MCF 10A (cell line): Measurements from ENCODE around the gene B9D2. TPM values are rescaled to one million over a fixed set of nuclear protein-coding genes. Genes with fewer than 3 reads are reported as not detected.
A peak's percentile ranks its signal among the peaks of the same experiment; 100 is the strongest.

Experiments used
- BruUV-seq: library from RNA; stranded (reverse); fragments of 400-500 nt; replicated peaks from 2 replicates; lab custom pipeline; 2021; lab: Mats Ljungman, UMichigan
- CTCF ChIA-PET: fragments of 300-600 bp; sonication (Branson Sonifier 250); formaldehyde crosslinking; extraction: SDS; loops from one replicate; lab custom pipeline; 2021; ENCODE audit warnings: antibody characterized with exemption, inconsistent platforms; lab: Yijun Ruan, JAX
- POLR2A ChIA-PET: fragments of 300-600, 350-650 bp; sonication (Branson Sonifier 250); formaldehyde crosslinking; extraction: SDS; loops from one replicate; lab custom pipeline; 2020; ENCODE audit warnings: antibody characterized with exemption, inconsistent platforms; lab: Yijun Ruan, JAX
- DNase-seq: peaks from one replicate; pipeline ENCODE4 v3.0.0-alpha.2; 2018; ENCODE audit not compliant: unreplicated experiment
- H3K27ac Mint-ChIP-seq: one replicate; pipeline ENCODE4 v1.8.0; 2022; ENCODE audit warnings: mild to moderate bottlenecking, low read depth, mixed read lengths; ENCODE audit not compliant: unreplicated experiment
- H3K27me3 Mint-ChIP-seq: one replicate; pipeline ENCODE4 v1.8.0; 2022; ENCODE audit warnings: mixed read lengths; ENCODE audit not compliant: insufficient read depth, unreplicated experiment
- H3K36me3 Mint-ChIP-seq: one replicate; pipeline ENCODE4 v1.8.0; 2022; ENCODE audit warnings: mild to moderate bottlenecking, moderate library complexity, mixed read lengths; ENCODE audit not compliant: insufficient read depth, unreplicated experiment
- H3K4me1 Mint-ChIP-seq: one replicate; pipeline ENCODE4 v1.8.0; 2022; ENCODE audit warnings: mixed read lengths; ENCODE audit not compliant: insufficient read depth, unreplicated experiment
- H3K4me3 Mint-ChIP-seq: one replicate; pipeline ENCODE4 v1.8.0; 2022; ENCODE audit warnings: mild to moderate bottlenecking, moderate library complexity, mixed read lengths; ENCODE audit not compliant: unreplicated experiment
- H3K9me3 Mint-ChIP-seq: one replicate; pipeline ENCODE4 v1.8.0; 2022; ENCODE audit warnings: mixed read lengths; ENCODE audit not compliant: unreplicated experiment
- intact Hi-C: fragments of 100-400 bp; cut with micrococcal nuclease; formaldehyde crosslinking; loops from 2 replicates; pipeline ENCODE4 v1.14.1; 2022
- total RNA-seq: library from RNA; stranded (reverse); gene quantifications from 2 replicates; pipeline ENCODE4 v1.2.3, GENCODE V29; 2022
- TF ChIP-seq, protein P1 (sequence below): fragments of 200-600 bp; IDR thresholded peaks from one replicate; pipeline ENCODE4 v1.8.0; 2022; ENCODE audit warnings: antibody characterized with exemption, mild to moderate bottlenecking; ENCODE audit not compliant: unreplicated experiment

B9D2 gene
- total RNA-seq, 1 experiment from 2014 or later, result 5.7 TPM

DNA sequence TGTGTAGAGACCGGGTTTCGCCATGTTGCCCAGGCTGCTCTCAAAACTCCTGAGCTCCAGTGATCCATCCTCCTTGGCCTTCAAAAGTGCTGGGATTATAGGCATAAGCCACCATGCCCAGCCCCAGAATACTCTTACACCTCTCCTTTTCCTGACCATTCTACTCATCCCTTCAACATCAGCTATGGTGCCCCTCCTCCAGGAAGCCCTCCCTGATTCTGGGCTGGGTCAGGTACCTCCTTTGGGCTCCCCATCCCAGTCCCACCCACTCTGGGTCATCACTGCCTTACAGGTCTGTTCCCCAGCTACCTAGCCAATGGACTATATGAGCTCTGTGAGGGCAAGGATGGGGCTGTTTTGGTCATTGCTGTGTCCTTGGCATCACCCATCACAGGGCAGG lies 19.8 kb downstream of the B9D2 start:
- Mint-ChIP-seq H3K27ac (no peak overlapping the region), H3K36me3 (peaks cover 66% of the 10 kb centered on the region), H3K4me3 (no peak overlapping the region), H3K9me3 (no peaks in the 10 kb centered on the region), H3K27me3 (no peaks in the 10 kb centered on the region), H3K4me1 (peaks cover 6% of the 10 kb centered on the region)
- intact Hi-C loops, result no loop called here
- TF ChIP-seq, protein P1, sequence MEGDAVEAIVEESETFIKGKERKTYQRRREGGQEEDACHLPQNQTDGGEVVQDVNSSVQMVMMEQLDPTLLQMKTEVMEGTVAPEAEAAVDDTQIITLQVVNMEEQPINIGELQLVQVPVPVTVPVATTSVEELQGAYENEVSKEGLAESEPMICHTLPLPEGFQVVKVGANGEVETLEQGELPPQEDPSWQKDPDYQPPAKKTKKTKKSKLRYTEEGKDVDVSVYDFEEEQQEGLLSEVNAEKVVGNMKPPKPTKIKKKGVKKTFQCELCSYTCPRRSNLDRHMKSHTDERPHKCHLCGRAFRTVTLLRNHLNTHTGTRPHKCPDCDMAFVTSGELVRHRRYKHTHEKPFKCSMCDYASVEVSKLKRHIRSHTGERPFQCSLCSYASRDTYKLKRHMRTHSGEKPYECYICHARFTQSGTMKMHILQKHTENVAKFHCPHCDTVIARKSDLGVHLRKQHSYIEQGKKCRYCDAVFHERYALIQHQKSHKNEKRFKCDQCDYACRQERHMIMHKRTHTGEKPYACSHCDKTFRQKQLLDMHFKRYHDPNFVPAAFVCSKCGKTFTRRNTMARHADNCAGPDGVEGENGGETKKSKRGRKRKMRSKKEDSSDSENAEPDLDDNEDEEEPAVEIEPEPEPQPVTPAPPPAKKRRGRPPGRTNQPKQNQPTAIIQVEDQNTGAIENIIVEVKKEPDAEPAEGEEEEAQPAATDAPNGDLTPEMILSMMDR, result no peak
- no peak for DNase-seq
- CTCF ChIA-PET, result interaction anchor here (0.6 to 0.7 kb wide), 2 partner anchors 59 to 94 kb away, joined by 3 to 5 read pairs; no protein-coding TSS in a partner anchor
- POLR2A ChIA-PET, result no interaction called here
- no TSS peak for BruUV-seq

DNA sequence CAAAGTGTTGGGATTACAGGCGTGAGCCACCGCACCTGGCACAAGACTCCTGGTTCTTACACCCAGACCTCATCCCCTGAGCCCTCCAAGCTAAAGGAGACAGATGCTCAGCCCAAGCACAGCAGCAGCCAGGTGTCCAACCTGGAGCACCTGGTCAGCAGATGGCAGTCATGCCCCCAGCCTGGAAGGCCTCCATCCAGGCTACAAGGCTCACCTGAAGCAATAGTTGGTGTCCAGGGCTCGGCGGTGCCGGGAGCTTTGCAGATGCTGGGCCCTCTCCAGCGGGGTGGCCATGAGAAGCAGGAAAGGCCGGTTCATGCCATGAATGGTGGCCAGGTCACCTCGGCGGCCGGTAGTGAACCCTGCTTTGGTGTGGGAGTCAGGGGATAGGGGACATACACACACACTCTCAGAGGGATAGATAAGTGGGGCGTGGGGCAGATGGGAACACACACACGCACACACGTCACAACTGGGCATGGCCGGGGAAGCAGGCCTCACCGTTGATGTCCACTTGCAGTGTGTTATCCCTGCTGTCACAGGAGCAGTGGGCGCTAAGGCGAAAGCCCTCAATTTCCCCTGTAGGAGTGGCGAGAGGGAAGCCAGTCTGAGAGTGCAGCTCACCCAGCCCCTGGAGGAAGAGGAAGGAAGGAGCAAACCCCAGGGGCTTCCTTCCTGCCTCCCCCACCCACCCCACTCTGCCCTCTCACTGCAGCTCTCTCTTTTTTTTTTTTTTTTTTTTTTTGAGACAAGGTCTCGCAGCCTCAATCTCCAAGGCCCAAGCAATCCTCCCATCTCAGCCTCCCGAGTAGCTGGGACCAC lies 22.1 kb downstream of the B9D2 start:
- Mint-ChIP-seq H3K27me3 (no peaks in the 10 kb centered on the region), H3K27ac (no peak overlapping the region), H3K4me1 (peaks cover 6% of the 10 kb centered on the region), H3K9me3 (no peaks in the 10 kb centered on the region), H3K36me3 (peaks cover 62% of the 10 kb centered on the region), H3K4me3 (no peak overlapping the region)
- ChIA-PET POLR2A (interaction anchor here (0.7 to 1.0 kb wide), 3 partner anchors 22 to 98 kb away, joined by 3 to 5 read pairs (median 3); partner anchors contain the start of gene B9D2), CTCF (interaction anchor here (0.6 to 0.7 kb wide), 2 partner anchors 22 to 23 kb away, joined by 3 to 4 read pairs; partner anchors contain the start of gene B9D2)
- no TSS peak for BruUV-seq
- TF ChIP-seq, protein P1, result no peak
- intact Hi-C loops, result no loop called here
- no peak for DNase-seq

- Mint-ChIP-seq H3K4me3 (no peak overlapping the region), H3K4me1 (peaks cover 6% of the 10 kb centered on the region), H3K9me3 (no peaks in the 10 kb centered on the region), H3K27ac (no peak overlapping the region), H3K36me3 (peaks cover 64% of the 10 kb centered on the region), H3K27me3 (no peaks in the 10 kb centered on the region)
- ChIA-PET POLR2A (no interaction called here), CTCF (no interaction called here)
- no peak for DNase-seq
- TF ChIP-seq, protein P1, result no peak
- intact Hi-C loops, result no loop called here
- BruUV-seq, result no TSS peak
Observed at GRCh38 chr19:41339936-41340335, 24.0 kb downstream of the B9D2 start.

DNA sequence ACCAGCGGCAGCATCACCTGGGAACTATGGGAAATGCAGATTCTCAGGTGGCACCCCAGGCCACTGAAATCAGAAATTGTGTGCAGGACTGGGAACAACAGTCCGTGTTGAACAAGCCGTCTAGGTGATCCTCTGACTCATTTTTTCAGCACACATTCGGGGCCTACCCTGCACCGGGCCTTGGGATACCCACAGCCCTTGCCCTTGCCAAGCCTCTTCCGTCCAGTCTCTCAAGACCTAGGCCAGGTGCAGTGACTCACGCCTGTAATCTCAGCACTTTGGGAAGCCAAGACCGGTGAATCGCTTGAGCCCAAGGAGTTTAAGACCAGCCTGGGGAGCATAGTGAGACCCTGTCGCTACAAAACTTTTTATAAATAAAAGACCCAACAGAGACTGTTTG lies 28.5 kb downstream of the B9D2 start:
- peaks cover 6% of the 10 kb centered on the region for H3K4me1 Mint-ChIP-seq
- ChIA-PET CTCF (interaction anchor here (0.7 to 1.4 kb wide), 4 partner anchors 11 to 1522 kb away, joined by 3 to 4 read pairs (median 3); partner anchors contain the start of gene ERFL), POLR2A (no interaction called here)
- peak; percentile 66 for DNase-seq
- H3K4me3 Mint-ChIP-seq, result no peak overlapping the region
- no TSS peak for BruUV-seq
- TF ChIP-seq, protein P1, result no peak
- H3K27me3 Mint-ChIP-seq, result no peaks in the 10 kb centered on the region
- no peaks in the 10 kb centered on the region for H3K9me3 Mint-ChIP-seq
- H3K36me3 Mint-ChIP-seq, result peaks cover 38% of the 10 kb centered on the region
- intact Hi-C loops, result no loop called here
- no peak overlapping the region for H3K27ac Mint-ChIP-seq
